Smooth muscle cell (in vitro differentiated cells): Measurements from ENCODE around the gene PCSK6. TPM values are rescaled to one million over a fixed set of nuclear protein-coding genes. Genes with fewer than 3 reads are reported as not detected.

Source experiments
- DNase-seq: peaks from one replicate; lab custom pipeline; 2025; ENCODE audit not compliant: unreplicated experiment; lab: John Stamatoyannopoulos, UW
- H2AFZ ChIP-seq: fragments of 200-600 bp; sonication (generic); 2 replicates; pipeline ENCODE4 v1.6.0; 2016; ENCODE audit warnings: antibody characterized with exemption, low read depth, mild to moderate bottlenecking
- H3F3A ChIP-seq: fragments of 200-600 bp; sonication (generic); 2 replicates; pipeline ENCODE4 v1.6.0; 2017; ENCODE audit warnings: antibody characterized with exemption, low read depth
- H3K27ac ChIP-seq: fragments of 200-600 bp; sonication (generic); 2 replicates; pipeline ENCODE4 v1.5.1; 2016; ENCODE audit warnings: low read depth, mild to moderate bottlenecking
- H3K27me3 ChIP-seq: fragments of 200-600 bp; sonication (generic); 2 replicates; pipeline ENCODE4 v1.6.1; 2016; ENCODE audit warnings: low read depth, mild to moderate bottlenecking
- H3K36me3 ChIP-seq: fragments of 200-600 bp; sonication (generic); 2 replicates; pipeline ENCODE4 v1.5.1; 2016; ENCODE audit warnings: low read depth
- H3K4me1 ChIP-seq: fragments of 200-600 bp; sonication (generic); 2 replicates; pipeline ENCODE4 v1.5.1; 2016; ENCODE audit warnings: low read depth
- H3K4me2 ChIP-seq: fragments of 200-600 bp; sonication (generic); 2 replicates; pipeline ENCODE4 v1.6.0; 2016; ENCODE audit warnings: mild to moderate bottlenecking
- H3K4me3 ChIP-seq: fragments of 200-600 bp; sonication (generic); 2 replicates; pipeline ENCODE4 v1.5.1; 2016; ENCODE audit warnings: mild to moderate bottlenecking
- H3K79me2 ChIP-seq: fragments of 200-600 bp; sonication (generic); 2 replicates; pipeline ENCODE4 v1.6.0; 2016; ENCODE audit warnings: low read depth, mild to moderate bottlenecking
- H3K9ac ChIP-seq: fragments of 200-600 bp; sonication (generic); 2 replicates; pipeline ENCODE4 v1.6.0; 2016; ENCODE audit warnings: low read depth
- H3K9me3 ChIP-seq: fragments of 200-600 bp; sonication (generic); replicated peaks from 2 replicates; pipeline ENCODE4 v1.5.1; 2016; ENCODE audit warnings: low read depth
- H4K20me1 ChIP-seq: fragments of 200-600 bp; sonication (generic); 2 replicates; pipeline ENCODE4 v1.6.0; 2016; ENCODE audit warnings: low read depth
- CTCF ChIP-seq: fragments of 200-600 bp; sonication (generic); IDR thresholded peaks from 2 replicates; pipeline ENCODE4 v1.5.1; 2017; ENCODE audit warnings: borderline replicate concordance, mild to moderate bottlenecking, antibody characterized with exemption; ENCODE audit not compliant: insufficient read depth, poor library complexity, severe bottlenecking
- WGBS: methylation state at CpG from one replicate; pipeline ENCODE4 v1.1.7; 2016; ENCODE audit warnings: low lambda C conversion rate; 5-methylcytosine and 5-hydroxymethylcytosine counted together
- polyA plus RNA-seq: library from polyadenylated mRNA; unstranded; fragments of >200 nt; fragmentation: Nextera tagmentation; extraction: Ambion mirVana; gene quantifications from 2 replicates; pipeline ENCODE4 v1.2.1, GENCODE V29; 2016
- total RNA-seq: library from RNA; depleted of rRNA; stranded (reverse); fragments of >200 nt; gene quantifications from 2 replicates; pipeline ENCODE4 v1.2.3, GENCODE V29; 2014

PCSK6 gene
- total and polyA plus RNA-seq, 2 experiments from 2014 or later = 17.5 TPM

GRCh38 chr15:101267320-101268104, 222.0 kb downstream of the PCSK6 start:
- no peak for DNase-seq
- 67% methylated on average over 18 of the region's 18 CpGs for WGBS
- no peaks in the 10 kb centered on the region for H3K79me2 ChIP-seq
- H3K27ac ChIP-seq = peak overlapping the region; percentile 7
- peaks cover 19% of the 10 kb centered on the region for H3K36me3 ChIP-seq
- no peak overlapping the region for H3K4me3 ChIP-seq
- H4K20me1 ChIP-seq = peaks cover 8% of the 10 kb centered on the region
- no peak overlapping the region for H3K9ac ChIP-seq
- H2AFZ ChIP-seq = no peak overlapping the region
- peaks cover 36% of the 10 kb centered on the region for H3F3A ChIP-seq
- no peak for TF ChIP-seq CTCF
- no peaks in the 10 kb centered on the region for H3K27me3 ChIP-seq
- H3K4me2 ChIP-seq = no peak overlapping the region
- no peaks in the 10 kb centered on the region for H3K4me1 ChIP-seq
- H3K9me3 ChIP-seq = no peaks in the 10 kb centered on the region

- Histone ChIP-seq H4K20me1 (peaks cover 7% of the 10 kb centered on the region), H3K27me3 (no peaks in the 10 kb centered on the region), H3F3A (peaks cover 29% of the 10 kb centered on the region), H3K4me3 (no peak overlapping the region), H3K4me1 (no peaks in the 10 kb centered on the region), H3K36me3 (peaks cover 12% of the 10 kb centered on the region), H3K4me2 (no peak overlapping the region), H3K27ac (no peak overlapping the region), H2AFZ (no peak overlapping the region), H3K9ac (no peak overlapping the region), H3K9me3 (no peaks in the 10 kb centered on the region), H3K79me2 (no peaks in the 10 kb centered on the region)
- TF ChIP-seq CTCF = no peak
- DNase-seq = no peak
- 92% methylated on average over 9 of the region's 9 CpGs for WGBS
These were observed 222.7 kb downstream of the PCSK6 start for GRCh38 chr15:101266787-101267186.

- H3K4me3 ChIP-seq = no peak overlapping the region
- no peak for DNase-seq
- H3K4me1 ChIP-seq = no peaks in the 10 kb centered on the region
- H3K27me3 ChIP-seq = no peaks in the 10 kb centered on the region
- no peaks in the 10 kb centered on the region for H3K9me3 ChIP-seq
- H3K9ac ChIP-seq = no peak overlapping the region
- TF ChIP-seq CTCF = no peak
- WGBS = 45% methylated on average over 3 of the region's 3 CpGs
- H3K27ac ChIP-seq = no peak overlapping the region
- peaks cover 28% of the 10 kb centered on the region for H3F3A ChIP-seq
- H3K79me2 ChIP-seq = no peaks in the 10 kb centered on the region
- H4K20me1 ChIP-seq = peaks cover 7% of the 10 kb centered on the region
- no peak overlapping the region for H3K4me2 ChIP-seq
- H3K36me3 ChIP-seq = peaks cover 6% of the 10 kb centered on the region
- H2AFZ ChIP-seq = no peak overlapping the region
These were observed 223.5 kb downstream of the PCSK6 start for GRCh38 chr15:101266034-101266433.
